ENCODE results near the gene DPP4. TPM values are rescaled to one million over a fixed set of nuclear protein-coding genes. Genes with fewer than 3 reads are reported as not detected.

The DPP4 gene
- total and polyA plus RNA-seq, 2 of the 13 experiments (the other 11 are each of a cell fraction or from before 2014, with no cell fraction given) = 39.4 to 109 TPM

GRCh38 chr2:162072181-162072702 is 1.8 kb downstream of the DPP4 start (continued):
- peak; percentile 51 for TF ChIP-seq ARID5B (CRISPR knock-in tag; IDR thresholded peaks at IDR 0.05)
- TF ChIP-seq HNF4A (CRISPR knock-in tag; IDR thresholded peaks at IDR 0.05) = peak; percentile 20; the same call in 1 of the 2 replicates
- no peak for TF ChIP-seq ZNF782 (CRISPR knock-in tag; IDR thresholded peaks at IDR 0.05; ENCODE audit: borderline replicate concordance)
- no peak for TF ChIP-seq NKX3-1 (CRISPR knock-in tag; IDR thresholded peaks at IDR 0.05)
- no peak for TF ChIP-seq MAFF (IDR thresholded peaks at IDR 0.05; ENCODE audit: low read depth, low read length)
- TF ChIP-seq SMARCC2 (IDR thresholded peaks at IDR 0.05) = no peak
- no peak for TF ChIP-seq ZNF282 (IDR thresholded peaks at IDR 0.05; ENCODE audit: partially characterized antibody)
- TF ChIP-seq MED13 (CRISPR knock-in tag; IDR thresholded peaks at IDR 0.05) = no peak
- TF ChIP-seq ATF4 (CRISPR knock-in tag; IDR thresholded peaks at IDR 0.05) = no peak
- TF ChIP-seq PRMT3 (CRISPR knock-in tag; IDR thresholded peaks at IDR 0.05; ENCODE audit: borderline replicate concordance, low read depth) = no peak
- no peak for TF ChIP-seq AKAP8 (CRISPR knock-in tag; IDR thresholded peaks at IDR 0.05)
- no peak for TF ChIP-seq DNMT3B (CRISPR knock-in tag; conservative IDR thresholded peaks at IDR 0.05)
- TF ChIP-seq MTF2 (CRISPR knock-in tag; IDR thresholded peaks at IDR 0.05; ENCODE audit: borderline replicate concordance) = no peak
- TF ChIP-seq TARDBP (CRISPR knock-in tag; IDR thresholded peaks at IDR 0.05) = peak; percentile 33; the same call in 1 of the 2 replicates
- no peak for TF ChIP-seq ZNF484 (CRISPR knock-in tag; IDR thresholded peaks at IDR 0.05; ENCODE audit: borderline replicate concordance, low read depth)
- TF ChIP-seq ZNF274 (CRISPR knock-in tag; IDR thresholded peaks at IDR 0.05) = no peak
- no peak for TF ChIP-seq TCF7L2 (IDR thresholded peaks at IDR 0.05; ENCODE audit: low read depth, low read length)
- TF ChIP-seq ZNF326 (CRISPR knock-in tag; IDR thresholded peaks at IDR 0.05; ENCODE audit: borderline replicate concordance) = no peak
- 0 out of 2 replicates have a peak, but pooled peaks have one; percentile 28 for TF ChIP-seq MAX (IDR thresholded peaks at IDR 0.05)
- TF ChIP-seq SALL1 (CRISPR knock-in tag; IDR thresholded peaks at IDR 0.05) = no peak
